GM23338 (cell line): ENCODE measurements around the gene KBTBD8. TPM values are rescaled to one million over a fixed set of nuclear protein-coding genes. Genes with fewer than 3 reads are reported as not detected.

Experiments
- ATAC-seq: fragments of 200-7000 bp; cut with Tn5 transposase; 3 replicates; pipeline ENCODE4 v1.9.1; 2020
- DNase-seq: peaks from one replicate; pipeline ENCODE4 v3.0.0-alpha.2; 2015; ENCODE audit warnings: low spot score
- H2AFZ ChIP-seq: fragments of 200-600 bp; sonication (generic); 2 replicates; pipeline ENCODE4 v1.8.0; 2016; ENCODE audit warnings: antibody characterized with exemption, mild to moderate bottlenecking, moderate library complexity
- H3F3A ChIP-seq: fragments of 200-600 bp; sonication (generic); replicated peaks from 2 replicates; pipeline ENCODE4 v1.8.0; 2017; ENCODE audit warnings: antibody characterized with exemption, mixed run types, low read depth
- H3K27ac ChIP-seq: fragments of 200-600 bp; sonication (generic); 2 replicates; pipeline ENCODE4 v1.6.1; 2016; ENCODE audit warnings: low read depth
- H3K27me3 ChIP-seq: fragments of 200-600 bp; sonication (generic); 2 replicates; pipeline ENCODE4 v1.8.0; 2016; ENCODE audit warnings: mild to moderate bottlenecking, mixed run types, moderate library complexity; ENCODE audit not compliant: insufficient read depth
- H3K36me3 ChIP-seq: fragments of 200-600 bp; sonication (generic); 2 replicates; pipeline ENCODE4 v1.8.0; 2016; ENCODE audit warnings: mild to moderate bottlenecking; ENCODE audit not compliant: insufficient read depth
- H3K4me1 ChIP-seq: fragments of 200-600 bp; sonication (generic); 2 replicates; pipeline ENCODE4 v1.8.0; 2016; ENCODE audit warnings: mild to moderate bottlenecking, moderate library complexity; ENCODE audit not compliant: insufficient read depth
- H3K4me2 ChIP-seq: fragments of 200-600 bp; sonication (generic); 2 replicates; pipeline ENCODE4 v1.7.1; 2017; ENCODE audit warnings: mixed run types
- H3K4me3 ChIP-seq: fragments of 200-600 bp; sonication (generic); 2 replicates; pipeline ENCODE4 v1.6.1; 2016; ENCODE audit warnings: mixed run types
- H3K79me2 ChIP-seq: fragments of 200-600 bp; sonication (generic); replicated peaks from 2 replicates; pipeline ENCODE4 v1.8.0; 2017; ENCODE audit warnings: mild to moderate bottlenecking; ENCODE audit not compliant: insufficient read depth
- H3K9me2 ChIP-seq: fragments of 200-600 bp; sonication (generic); 2 replicates; pipeline ENCODE4 v1.8.0; 2017; ENCODE audit not compliant: insufficient read depth
- H4K20me1 ChIP-seq: fragments of 200-600 bp; sonication (generic); replicated peaks from 2 replicates; pipeline ENCODE4 v1.8.0; 2017; ENCODE audit warnings: mild to moderate bottlenecking; ENCODE audit not compliant: insufficient read depth
- H3K27ac Mint-ChIP-seq: 2 replicates; pipeline ENCODE4 v1.8.0; 2020; ENCODE audit warnings: inconsistent platforms, mild to moderate bottlenecking, moderate library complexity, mixed read lengths
- H3K27me3 Mint-ChIP-seq: 3 replicates; pipeline ENCODE4 v1.8.0; 2022; ENCODE audit warnings: low read depth, mild to moderate bottlenecking, moderate library complexity, mixed read lengths, inconsistent platforms; ENCODE audit not compliant: insufficient read depth, poor library complexity
- H3K36me3 Mint-ChIP-seq: 3 replicates; pipeline ENCODE4 v1.8.0; 2021; ENCODE audit warnings: low read depth, mild to moderate bottlenecking, inconsistent platforms, moderate library complexity, mixed read lengths
- H3K4me1 Mint-ChIP-seq: 3 replicates; pipeline ENCODE4 v1.8.0; 2020; ENCODE audit warnings: mild to moderate bottlenecking, inconsistent platforms, mixed read lengths
- H3K4me3 Mint-ChIP-seq: 3 replicates; pipeline ENCODE4 v1.8.0; 2021; ENCODE audit warnings: moderate library complexity, mild to moderate bottlenecking, inconsistent platforms, mixed read lengths
- H3K9me3 Mint-ChIP-seq: 3 replicates; pipeline ENCODE4 v1.8.0; 2020; ENCODE audit warnings: moderate library complexity, mild to moderate bottlenecking, inconsistent platforms, mixed read lengths
- CREB1 ChIP-seq: fragments of 250-450 bp; sonication (Bioruptor Pico); IDR thresholded peaks from 2 replicates; pipeline ENCODE4 v1.5.0; 2020; ENCODE audit warnings: low read depth, mild to moderate bottlenecking, moderate library complexity
- EZH2 ChIP-seq: fragments of 200-600 bp; sonication (generic); IDR thresholded peaks from one replicate; pipeline ENCODE4 v1.8.0; 2017; ENCODE audit warnings: antibody characterized with exemption, mild to moderate bottlenecking, low read depth; ENCODE audit not compliant: unreplicated experiment
- EZH2phosphoT487 ChIP-seq: fragments of 200-600 bp; sonication (generic); IDR thresholded peaks from one replicate; pipeline ENCODE4 v1.8.1; 2018; ENCODE audit warnings: antibody characterized with exemption; ENCODE audit not compliant: unreplicated experiment
- JUNB ChIP-seq: IDR thresholded peaks from one replicate; pipeline ENCODE4 v1.6.1; 2016; ENCODE audit warnings: antibody characterized with exemption; ENCODE audit not compliant: unreplicated experiment
- NANOG ChIP-seq: IDR thresholded peaks from 2 replicates; pipeline ENCODE4 v1.6.1; 2016; ENCODE audit warnings: antibody characterized with exemption, borderline replicate concordance
- STAT1 ChIP-seq: IDR thresholded peaks from one replicate; pipeline ENCODE4 v1.6.1; 2016; ENCODE audit warnings: antibody characterized with exemption; ENCODE audit not compliant: unreplicated experiment
- ZNF114 ChIP-seq: fragments of 250-450 bp; sonication (Bioruptor Pico); IDR thresholded peaks from 2 replicates; pipeline ENCODE4 v1.5.0; 2020; ENCODE audit warnings: mild to moderate bottlenecking, moderate library complexity
- ZNF331 ChIP-seq: fragments of 250-450 bp; sonication (Bioruptor Pico); IDR thresholded peaks from 2 replicates; pipeline ENCODE4 v1.5.0; 2020; ENCODE audit warnings: low read depth, mild to moderate bottlenecking, moderate library complexity
- polyA plus RNA-seq: library from polyadenylated mRNA; unstranded; fragments of >200 nt; fragmentation: Nextera tagmentation; extraction: Ambion mirVana; gene quantifications from 2 replicates; pipeline ENCODE4 v1.2.1, GENCODE V29; 2016
- total RNA-seq: library from RNA; depleted of rRNA; stranded (reverse); fragments of >200 nt; shearing (Covaris generic); gene quantifications from 2 replicates; pipeline ENCODE4 v1.2.3, GENCODE V29; 2014
- TF ChIP-seq, protein P1 (sequence below): IDR thresholded peaks from 2 replicates; pipeline ENCODE4 v1.6.1; 2016; ENCODE audit warnings: antibody characterized with exemption
- TF ChIP-seq, protein P2 (sequence below): IDR thresholded peaks from one replicate; pipeline ENCODE4 v1.6.1; 2018; ENCODE audit warnings: antibody characterized with exemption; ENCODE audit not compliant: unreplicated experiment
- TF ChIP-seq, protein P3 (sequence below), 2 experiments: fragments of 200-600 bp in 1 of 2; sonication (generic) in 1 of 2; conservative IDR thresholded peaks; 2 replicates each; pipeline versions ENCODE4 v1.5.1 to v1.6.1; 2016 to 2017; ENCODE audit warnings: antibody characterized with exemption in 2 of 2, low read depth in 2 of 2, mild to moderate bottlenecking in 2 of 2, moderate library complexity in 1 of 2

KBTBD8 gene
- total and polyA plus RNA-seq, 2 experiments from 2014 or later: 3.5 to 19.9 TPM

DNA sequence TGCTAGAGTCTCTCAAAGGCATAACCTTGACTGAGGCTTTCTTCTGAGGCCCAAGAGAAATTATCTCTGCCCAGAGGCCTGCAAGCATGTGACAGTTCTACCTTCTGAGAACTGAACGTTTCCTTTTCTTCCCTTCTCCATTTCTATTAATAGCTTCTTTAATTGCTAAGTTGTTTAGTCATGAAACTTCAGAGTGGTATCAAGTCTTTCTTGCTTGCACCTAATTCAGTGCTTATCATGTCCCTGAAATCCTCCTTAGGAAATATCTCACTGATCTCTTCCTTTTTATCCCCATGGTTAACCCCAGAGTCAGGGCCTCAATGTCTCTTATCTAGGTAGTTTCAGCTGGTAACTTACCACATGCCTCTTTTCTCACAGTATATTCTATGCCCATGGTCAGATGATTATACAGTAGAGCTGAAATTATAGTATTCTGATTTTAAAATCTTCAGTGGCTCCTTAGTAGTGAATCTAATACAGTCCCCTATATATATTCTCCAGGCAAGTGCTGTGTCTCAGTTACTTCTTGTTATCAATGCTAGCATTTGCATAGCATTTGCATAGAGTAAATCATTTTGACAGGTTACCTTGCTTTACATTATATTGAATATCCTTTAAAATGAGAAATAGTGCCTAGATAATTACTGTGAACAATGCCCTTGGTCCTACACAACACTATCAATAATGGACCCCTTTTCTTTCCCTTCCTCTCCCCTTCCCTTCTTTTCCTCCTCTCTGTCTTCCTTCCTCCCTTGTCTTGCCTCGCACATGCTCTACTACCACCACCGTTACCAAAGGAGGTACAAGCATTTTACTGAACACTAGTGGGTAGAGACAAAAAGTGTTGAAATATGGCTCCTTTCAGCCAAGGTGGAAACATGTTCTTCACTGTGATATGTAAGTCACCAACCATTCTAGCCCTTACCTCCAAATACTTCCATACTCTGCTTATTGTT, 33.0 kb downstream of the KBTBD8 start (continued):
- no peak for TF ChIP-seq NANOG
- TF ChIP-seq STAT1: no peak
- TF ChIP-seq, protein P1, sequence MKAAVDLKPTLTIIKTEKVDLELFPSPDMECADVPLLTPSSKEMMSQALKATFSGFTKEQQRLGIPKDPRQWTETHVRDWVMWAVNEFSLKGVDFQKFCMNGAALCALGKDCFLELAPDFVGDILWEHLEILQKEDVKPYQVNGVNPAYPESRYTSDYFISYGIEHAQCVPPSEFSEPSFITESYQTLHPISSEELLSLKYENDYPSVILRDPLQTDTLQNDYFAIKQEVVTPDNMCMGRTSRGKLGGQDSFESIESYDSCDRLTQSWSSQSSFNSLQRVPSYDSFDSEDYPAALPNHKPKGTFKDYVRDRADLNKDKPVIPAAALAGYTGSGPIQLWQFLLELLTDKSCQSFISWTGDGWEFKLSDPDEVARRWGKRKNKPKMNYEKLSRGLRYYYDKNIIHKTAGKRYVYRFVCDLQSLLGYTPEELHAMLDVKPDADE: no peak
- TF ChIP-seq JUNB: no peak

DNA sequence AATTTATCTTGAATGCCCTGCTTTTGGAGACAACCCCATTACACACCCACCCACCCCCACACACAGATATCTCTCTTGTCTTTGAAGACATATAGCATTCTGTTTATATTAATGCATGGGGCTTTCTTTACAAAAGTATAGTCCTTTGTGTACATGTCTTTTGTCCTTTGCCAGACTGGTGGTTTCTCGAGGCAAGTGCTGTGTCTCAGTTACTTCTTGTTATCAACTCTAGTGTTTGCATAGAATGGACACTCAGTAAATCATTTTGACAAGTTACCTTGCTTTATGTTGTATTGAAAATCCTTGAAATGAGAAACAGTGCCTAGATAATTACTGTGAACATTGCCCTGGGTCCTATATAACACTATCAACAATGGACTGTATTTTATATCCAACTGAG, 33.9 kb downstream of the KBTBD8 start:
- no peaks in the 10 kb centered on the region for H3K36me3 ChIP-seq
- DNase-seq (no peak), ATAC-seq (no peak)
- no peak overlapping the region for H3K4me3 ChIP-seq
- Mint-ChIP-seq H3K27ac (no peak overlapping the region), H3K36me3 (no peaks in the 10 kb centered on the region), H3K9me3 (no peaks in the 10 kb centered on the region), H3K4me1 (peaks cover 12% of the 10 kb centered on the region), H3K4me3 (no peak overlapping the region), H3K27me3 (peaks cover 2% of the 10 kb centered on the region)
- H3K4me2 ChIP-seq: no peak overlapping the region
- H4K20me1 ChIP-seq: no peaks in the 10 kb centered on the region
- no peaks in the 10 kb centered on the region for H3F3A ChIP-seq
- TF ChIP-seq, protein P1: no peak
- no peak for TF ChIP-seq STAT1
- TF ChIP-seq ZNF114 (CRISPR knock-in tag): no peak
- no peak for TF ChIP-seq EZH2phosphoT487
- TF ChIP-seq, protein P2, sequence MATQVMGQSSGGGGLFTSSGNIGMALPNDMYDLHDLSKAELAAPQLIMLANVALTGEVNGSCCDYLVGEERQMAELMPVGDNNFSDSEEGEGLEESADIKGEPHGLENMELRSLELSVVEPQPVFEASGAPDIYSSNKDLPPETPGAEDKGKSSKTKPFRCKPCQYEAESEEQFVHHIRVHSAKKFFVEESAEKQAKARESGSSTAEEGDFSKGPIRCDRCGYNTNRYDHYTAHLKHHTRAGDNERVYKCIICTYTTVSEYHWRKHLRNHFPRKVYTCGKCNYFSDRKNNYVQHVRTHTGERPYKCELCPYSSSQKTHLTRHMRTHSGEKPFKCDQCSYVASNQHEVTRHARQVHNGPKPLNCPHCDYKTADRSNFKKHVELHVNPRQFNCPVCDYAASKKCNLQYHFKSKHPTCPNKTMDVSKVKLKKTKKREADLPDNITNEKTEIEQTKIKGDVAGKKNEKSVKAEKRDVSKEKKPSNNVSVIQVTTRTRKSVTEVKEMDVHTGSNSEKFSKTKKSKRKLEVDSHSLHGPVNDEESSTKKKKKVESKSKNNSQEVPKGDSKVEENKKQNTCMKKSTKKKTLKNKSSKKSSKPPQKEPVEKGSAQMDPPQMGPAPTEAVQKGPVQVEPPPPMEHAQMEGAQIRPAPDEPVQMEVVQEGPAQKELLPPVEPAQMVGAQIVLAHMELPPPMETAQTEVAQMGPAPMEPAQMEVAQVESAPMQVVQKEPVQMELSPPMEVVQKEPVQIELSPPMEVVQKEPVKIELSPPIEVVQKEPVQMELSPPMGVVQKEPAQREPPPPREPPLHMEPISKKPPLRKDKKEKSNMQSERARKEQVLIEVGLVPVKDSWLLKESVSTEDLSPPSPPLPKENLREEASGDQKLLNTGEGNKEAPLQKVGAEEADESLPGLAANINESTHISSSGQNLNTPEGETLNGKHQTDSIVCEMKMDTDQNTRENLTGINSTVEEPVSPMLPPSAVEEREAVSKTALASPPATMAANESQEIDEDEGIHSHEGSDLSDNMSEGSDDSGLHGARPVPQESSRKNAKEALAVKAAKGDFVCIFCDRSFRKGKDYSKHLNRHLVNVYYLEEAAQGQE: no peak
- TF ChIP-seq EZH2: no peak
- TF ChIP-seq, protein P3, sequence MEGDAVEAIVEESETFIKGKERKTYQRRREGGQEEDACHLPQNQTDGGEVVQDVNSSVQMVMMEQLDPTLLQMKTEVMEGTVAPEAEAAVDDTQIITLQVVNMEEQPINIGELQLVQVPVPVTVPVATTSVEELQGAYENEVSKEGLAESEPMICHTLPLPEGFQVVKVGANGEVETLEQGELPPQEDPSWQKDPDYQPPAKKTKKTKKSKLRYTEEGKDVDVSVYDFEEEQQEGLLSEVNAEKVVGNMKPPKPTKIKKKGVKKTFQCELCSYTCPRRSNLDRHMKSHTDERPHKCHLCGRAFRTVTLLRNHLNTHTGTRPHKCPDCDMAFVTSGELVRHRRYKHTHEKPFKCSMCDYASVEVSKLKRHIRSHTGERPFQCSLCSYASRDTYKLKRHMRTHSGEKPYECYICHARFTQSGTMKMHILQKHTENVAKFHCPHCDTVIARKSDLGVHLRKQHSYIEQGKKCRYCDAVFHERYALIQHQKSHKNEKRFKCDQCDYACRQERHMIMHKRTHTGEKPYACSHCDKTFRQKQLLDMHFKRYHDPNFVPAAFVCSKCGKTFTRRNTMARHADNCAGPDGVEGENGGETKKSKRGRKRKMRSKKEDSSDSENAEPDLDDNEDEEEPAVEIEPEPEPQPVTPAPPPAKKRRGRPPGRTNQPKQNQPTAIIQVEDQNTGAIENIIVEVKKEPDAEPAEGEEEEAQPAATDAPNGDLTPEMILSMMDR (conservative IDR thresholded peaks at IDR 0.05; ENCODE audit: low read depth in 2 of 2): no peak
- no peak for TF ChIP-seq NANOG
- no peak for TF ChIP-seq JUNB
- TF ChIP-seq ZNF331 (CRISPR knock-in tag): no peak
- no peak for TF ChIP-seq CREB1 (CRISPR knock-in tag)
- H3K9me2 ChIP-seq: no peaks in the 10 kb centered on the region; the same call in 1 of the 2 replicates
- H2AFZ ChIP-seq: no peak overlapping the region
- no peak overlapping the region for H3K27ac ChIP-seq
- peaks cover 8% of the 10 kb centered on the region for H3K4me1 ChIP-seq
- H3K27me3 ChIP-seq: no peaks in the 10 kb centered on the region
- no peaks in the 10 kb centered on the region for H3K79me2 ChIP-seq
